Astrocyte of the hippocampus (primary cell): ENCODE data around the gene BSDC1.

Experiments
- DNase-seq: peaks from one replicate; pipeline ENCODE4 v3.0.0; 2011; ENCODE audit warnings: low read depth, low spot score

BSDC1 gene

GRCh38 chr1:32394890-32395432 lies 720 bp upstream of the BSDC1 start:
- DNase-seq, result no peak

- DNase-seq, result peak; percentile 69
These were observed 455 bp downstream of the BSDC1 start for GRCh38 chr1:32393832-32394140.

- peak; percentile 15 for DNase-seq
These were observed 1.1 kb downstream of the BSDC1 start for GRCh38 chr1:32393136-32393535.

- DNase-seq, result no peak
These were observed 1.9 kb downstream of the BSDC1 start for GRCh38 chr1:32392325-32392724.

- DNase-seq, result no peak
These were observed 3.1 kb downstream of the BSDC1 start for GRCh38 chr1:32390904-32391870.

GRCh38 chr1:32388641-32389040 lies 5.6 kb downstream of the BSDC1 start:
- DNase-seq, result no peak

GRCh38 chr1:32386676-32387392 lies 7.4 kb downstream of the BSDC1 start:
- no peak for DNase-seq

GRCh38 chr1:32380057-32380456 lies 14.2 kb downstream of the BSDC1 start:
- no peak for DNase-seq

GRCh38 chr1:32377541-32378220 lies 16.6 kb downstream of the BSDC1 start:
- DNase-seq, result no peak

- DNase-seq, result no peak
These were observed 18.0 kb downstream of the BSDC1 start for GRCh38 chr1:32376199-32376598.

GRCh38 chr1:32373996-32374592 lies 20.1 kb downstream of the BSDC1 start:
- no peak for DNase-seq

- DNase-seq, result no peak
These were observed 22.0 kb downstream of the BSDC1 start for GRCh38 chr1:32372149-32372756.

- DNase-seq, result no peak
These were observed 26.2 kb downstream of the BSDC1 start for GRCh38 chr1:32367912-32368635.

GRCh38 chr1:32365445-32365844 lies 28.8 kb downstream of the BSDC1 start:
- no peak for DNase-seq

GRCh38 chr1:32364836-32365235 lies 29.4 kb downstream of the BSDC1 start:
- no peak for DNase-seq

- no peak for DNase-seq
These were observed 30.5 kb downstream of the BSDC1 start for GRCh38 chr1:32363713-32364112.

GRCh38 chr1:32362474-32363313 lies 31.5 kb downstream of the BSDC1 start, which contains the start of the genes FAM229A and TSSK3:
Gene FAM229A, minus strand, starts transcription at chr1:32362485. Its CDS starts 394 bp downstream, at chr1:32362091.
Gene TSSK3, plus strand, starts transcription at chr1:32362539. Its CDS starts 163 bp downstream, at chr1:32362702.
- DNase-seq, result no peak

- DNase-seq, result peak; percentile 76
These were observed 32.4 kb downstream of the BSDC1 start for GRCh38 chr1:32361674-32362473.

- no peak for DNase-seq
These were observed 33.0 kb downstream of the BSDC1 start for GRCh38 chr1:32361308-32361673.
